Liver (tissue), 9 donors: ENCODE results near the gene TBX6. TPM values are rescaled to one million over a fixed set of nuclear protein-coding genes. Genes with fewer than 3 reads are reported as not detected.
A peak's percentile ranks its signal among the peaks of the same experiment; 100 is the strongest.

Source experiments
- DNase-seq: peaks from one replicate; pipeline ENCODE4 v3.0.0-alpha.2; 2017; ENCODE audit warnings: low spot score
- H3K27ac ChIP-seq, 2 donors: one replicate each; pipeline ENCODE4 v1.7.0; 2013; ENCODE audit warnings: inconsistent platforms in 2 of 2, low read length in 2 of 2, control low read depth in 1 of 2, low read depth in 1 of 2, mild to moderate bottlenecking in 1 of 2
- H3K27me3 ChIP-seq, 4 donors: one replicate each; pipeline versions ENCODE4 v1.6.1 to v1.7.0; 2013; ENCODE audit warnings: low read length in 3 of 4, inconsistent platforms in 1 of 4, mild to moderate bottlenecking in 1 of 4, moderate library complexity in 1 of 4; ENCODE audit not compliant: control insufficient read depth in 4 of 4, insufficient read depth in 4 of 4
- H3K36me3 ChIP-seq, 4 donors: one replicate each; pipeline versions ENCODE4 v1.6.1 to v1.7.0; 2013; ENCODE audit warnings: low read length in 3 of 4, mild to moderate bottlenecking in 3 of 4, low read depth in 1 of 4, moderate library complexity in 1 of 4; ENCODE audit not compliant: control insufficient read depth in 4 of 4, insufficient read depth in 3 of 4
- H3K4me1 ChIP-seq, 4 donors: one replicate each; pipeline versions ENCODE4 v1.6.1 to v1.7.0; 2013; ENCODE audit warnings: low read length in 3 of 4, mild to moderate bottlenecking in 3 of 4, moderate library complexity in 1 of 4; ENCODE audit not compliant: control insufficient read depth in 4 of 4, insufficient read depth in 4 of 4
- H3K4me3 ChIP-seq, 3 donors: one replicate each; pipeline versions ENCODE4 v1.6.1 to v1.7.0; 2013; ENCODE audit warnings: low read length in 3 of 3, control low read depth in 1 of 3, low read depth in 1 of 3, mild to moderate bottlenecking in 1 of 3
- H3K9ac ChIP-seq, 2 donors: one replicate each; pipeline ENCODE4 v1.7.0; 2013; ENCODE audit warnings: low read length in 2 of 2, mild to moderate bottlenecking in 2 of 2, moderate library complexity in 2 of 2, control low read depth in 1 of 2, low read depth in 1 of 2
- H3K9me3 ChIP-seq, 4 donors: one replicate each; pipeline versions ENCODE4 v1.6.1 to v1.7.0; 2013; ENCODE audit warnings: low read length in 3 of 4; ENCODE audit not compliant: control insufficient read depth in 4 of 4
- EGR1 ChIP-seq, 2 donors: IDR thresholded peaks; 2 replicates each; pipeline ENCODE4 v1.6.1; 2016 to 2018; ENCODE audit warnings: antibody characterized with exemption in 2 of 2, low read depth in 2 of 2
- FOXA1 ChIP-seq: IDR thresholded peaks from 2 replicates; pipeline ENCODE4 v1.6.1; 2016; ENCODE audit warnings: antibody characterized with exemption
- FOXA2 ChIP-seq: IDR thresholded peaks from 2 replicates; pipeline ENCODE4 v1.6.1; 2016; ENCODE audit warnings: antibody characterized with exemption
- GABPA ChIP-seq, 2 donors: IDR thresholded peaks in 1 of 2; conservative IDR thresholded peaks in 1 of 2; 2 replicates each; pipeline ENCODE4 v1.6.1; 2016; ENCODE audit warnings: antibody characterized with exemption in 2 of 2, mild to moderate bottlenecking in 1 of 2, moderate library complexity in 1 of 2
- HNF4A ChIP-seq, 2 donors: conservative IDR thresholded peaks; 2 replicates each; pipeline ENCODE4 v1.6.1; 2016; ENCODE audit warnings: antibody characterized with exemption in 2 of 2, mild to moderate bottlenecking in 2 of 2
- HNF4G ChIP-seq: IDR thresholded peaks from 2 replicates; pipeline ENCODE4 v1.6.1; 2016; ENCODE audit warnings: antibody characterized with exemption
- JUND ChIP-seq, 2 donors: IDR thresholded peaks; 2 replicates each; pipeline ENCODE4 v1.6.1; 2016; ENCODE audit warnings: antibody characterized with exemption in 2 of 2
- NR2F2 ChIP-seq: IDR thresholded peaks from 2 replicates; pipeline ENCODE4 v1.6.1; 2016; ENCODE audit warnings: antibody characterized with exemption
- RAD21 ChIP-seq, 2 donors: IDR thresholded peaks; 2 replicates each; pipeline ENCODE4 v1.6.1; 2016; ENCODE audit warnings: antibody characterized with exemption in 2 of 2, mild to moderate bottlenecking in 2 of 2
- RXRA ChIP-seq, 2 donors: IDR thresholded peaks; 2 replicates each; pipeline ENCODE4 v1.6.1; 2017 to 2018; ENCODE audit warnings: antibody characterized with exemption in 2 of 2, mild to moderate bottlenecking in 1 of 2
- SP1 ChIP-seq: IDR thresholded peaks from 2 replicates; pipeline ENCODE4 v1.6.1; 2018; ENCODE audit warnings: antibody characterized with exemption, mild to moderate bottlenecking
- TAF1 ChIP-seq: conservative IDR thresholded peaks from 2 replicates; pipeline ENCODE4 v1.6.1; 2016; ENCODE audit warnings: antibody characterized with exemption, mild to moderate bottlenecking
- YY1 ChIP-seq: IDR thresholded peaks from 2 replicates; pipeline ENCODE4 v1.6.1; 2016; ENCODE audit warnings: antibody characterized with exemption, mild to moderate bottlenecking
- WGBS: extraction: QIAGEN DNeasy Blood & Tissue Kit; methylation state at CpG from one replicate; pipeline ENCODE4 v1.1.7; 2013; 5-methylcytosine and 5-hydroxymethylcytosine counted together
- polyA plus RNA-seq, 2 donors: library from polyadenylated mRNA; stranded (reverse) in 1 of 2; unstranded in 1 of 2; fragments of 200-250 nt in 1 of 2; fragments of >200 nt in 1 of 2; fragmentation: Nextera tagmentation in 1 of 2; extraction: Ambion mirVana in 1 of 2; gene quantifications; one replicate each; pipeline versions ENCODE4 v1.2.1 to v1.2.3, GENCODE V29; 2013 to 2015
- total RNA-seq, 2 donors: library from RNA; depleted of rRNA; stranded (reverse); fragments of >200 nt; gene quantifications; one replicate each; pipeline ENCODE4 v1.2.3, GENCODE V29; 2014
- TF ChIP-seq, protein P1 (sequence below): IDR thresholded peaks from 2 replicates; pipeline ENCODE4 v1.6.1; 2016; ENCODE audit warnings: antibody characterized with exemption
- TF ChIP-seq, protein P2 (sequence below): IDR thresholded peaks from 2 replicates; pipeline ENCODE4 v1.6.1; 2016; ENCODE audit warnings: antibody characterized with exemption, mild to moderate bottlenecking
- TF ChIP-seq, protein P3 (sequence below): IDR thresholded peaks from 2 replicates; pipeline ENCODE4 v1.6.1; 2016; ENCODE audit warnings: antibody characterized with exemption
- TF ChIP-seq, protein P4 (sequence below): fragments of 150-350 bp; IDR thresholded peaks from 2 replicates; pipeline ENCODE4 v1.5.1; 2017; ENCODE audit warnings: improper control_type of control experiment, low read depth, low read length; ENCODE audit not compliant: missing input control
- TF ChIP-seq, protein P5 (sequence below): IDR thresholded peaks from 2 replicates; pipeline ENCODE4 v1.6.1; 2016; ENCODE audit warnings: antibody characterized with exemption
- donor health status: healthy.
- donor health status: healthy.
- donor health status: healthy.
- donor health status: healthy.
- donor health status: healthy.

TBX6 gene
- total and polyA plus RNA-seq, 4 donors: 0.09 to 0.26 (median 0.18) TPM

DNA sequence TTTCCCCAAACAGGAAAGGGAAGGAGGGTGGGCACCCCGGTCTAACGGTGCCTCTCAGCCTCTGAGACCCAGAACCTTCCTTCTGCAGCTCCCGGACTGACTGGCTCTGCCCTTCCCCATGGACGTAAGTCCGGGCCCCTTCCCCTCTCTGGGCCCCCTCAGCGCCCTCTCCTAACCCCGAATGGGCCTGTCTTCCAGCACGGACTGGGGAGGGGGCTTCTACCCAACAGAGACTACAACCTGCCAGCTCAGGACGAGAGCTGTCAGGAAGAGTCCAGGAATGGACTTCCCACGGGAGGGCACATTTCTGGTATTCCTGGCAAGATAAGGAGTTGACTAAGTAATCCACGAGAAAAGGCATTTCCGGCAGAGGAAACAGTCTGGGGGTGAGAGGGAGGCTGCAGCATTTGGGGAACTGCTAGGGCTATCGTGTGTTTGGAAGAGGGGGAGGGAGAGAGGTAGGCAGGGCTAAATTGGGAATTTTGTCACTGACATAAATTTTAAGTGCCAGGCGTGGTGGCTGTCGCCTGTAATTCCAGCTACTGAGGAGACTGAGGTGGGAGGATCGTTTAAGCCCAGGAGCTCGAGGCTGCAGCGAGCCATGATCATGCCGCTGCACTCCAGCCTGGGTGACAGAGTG is 38.2 kb downstream of the TBX6 start:
- Histone ChIP-seq H3K4me3 (peak overlapping the region; percentile 43 to 63 (median 60)), H3K27me3 (no peaks in the 10 kb centered on the region), H3K36me3 (no peaks in the 10 kb centered on the region), H3K4me1 (peaks cover 2 to 11% (median 7%) of the 10 kb centered on the region in 4 donors), H3K27ac (peak overlapping the region; percentile 4 to 32), H3K9ac (no peak overlapping the region), H3K9me3 (no peaks in the 10 kb centered on the region)
- TF ChIP-seq HNF4G (no peak), SP1 (peak; percentile 14)
- DNase-seq: no peak
- 13% methylated on average over 19 of the region's 19 CpGs for WGBS

DNA sequence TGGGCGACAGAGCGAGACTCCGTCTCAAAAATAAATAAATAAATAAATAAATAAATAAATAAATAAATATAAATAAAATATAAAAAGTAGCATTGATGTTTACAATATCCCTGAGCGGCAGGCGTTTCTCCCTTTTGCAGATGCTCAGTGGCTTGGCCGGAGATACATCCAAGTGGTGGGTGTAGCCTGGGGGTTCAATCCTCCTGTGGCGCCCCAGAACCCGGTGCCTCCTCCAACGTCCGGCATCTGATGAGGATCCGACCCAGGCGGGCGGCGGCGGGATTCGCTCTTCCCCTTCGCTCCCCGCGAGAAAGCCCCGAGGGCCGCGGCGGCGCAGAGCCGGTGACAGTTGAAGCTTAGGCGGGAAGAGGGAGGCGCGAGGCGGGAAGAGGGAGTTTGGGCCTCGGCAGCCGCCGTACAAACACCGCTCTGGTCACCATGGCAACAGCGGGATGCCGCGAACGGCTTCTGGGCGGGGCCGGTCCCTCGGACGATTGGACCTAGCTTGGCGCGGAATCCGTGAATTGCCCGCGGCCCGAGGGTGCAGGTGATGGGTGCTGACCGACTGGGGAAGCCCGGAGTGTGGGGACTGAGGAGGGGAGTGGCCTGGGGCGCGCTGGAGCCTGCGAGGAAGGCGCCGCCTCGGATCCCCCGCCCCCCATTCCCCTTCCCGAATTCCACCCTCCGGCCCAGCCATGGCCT is 38.9 kb downstream of the TBX6 start:
- H3K4me1 ChIP-seq: peaks cover 2 to 11% (median 7%) of the 10 kb centered on the region in 4 donors
- peak overlapping the region; percentile 4 to 32 for H3K27ac ChIP-seq
- TF ChIP-seq, protein P1, sequence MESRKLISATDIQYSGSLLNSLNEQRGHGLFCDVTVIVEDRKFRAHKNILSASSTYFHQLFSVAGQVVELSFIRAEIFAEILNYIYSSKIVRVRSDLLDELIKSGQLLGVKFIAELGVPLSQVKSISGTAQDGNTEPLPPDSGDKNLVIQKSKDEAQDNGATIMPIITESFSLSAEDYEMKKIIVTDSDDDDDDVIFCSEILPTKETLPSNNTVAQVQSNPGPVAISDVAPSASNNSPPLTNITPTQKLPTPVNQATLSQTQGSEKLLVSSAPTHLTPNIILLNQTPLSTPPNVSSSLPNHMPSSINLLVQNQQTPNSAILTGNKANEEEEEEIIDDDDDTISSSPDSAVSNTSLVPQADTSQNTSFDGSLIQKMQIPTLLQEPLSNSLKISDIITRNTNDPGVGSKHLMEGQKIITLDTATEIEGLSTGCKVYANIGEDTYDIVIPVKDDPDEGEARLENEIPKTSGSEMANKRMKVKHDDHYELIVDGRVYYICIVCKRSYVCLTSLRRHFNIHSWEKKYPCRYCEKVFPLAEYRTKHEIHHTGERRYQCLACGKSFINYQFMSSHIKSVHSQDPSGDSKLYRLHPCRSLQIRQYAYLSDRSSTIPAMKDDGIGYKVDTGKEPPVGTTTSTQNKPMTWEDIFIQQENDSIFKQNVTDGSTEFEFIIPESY: peak; percentile 80
- TF ChIP-seq, protein P2, sequence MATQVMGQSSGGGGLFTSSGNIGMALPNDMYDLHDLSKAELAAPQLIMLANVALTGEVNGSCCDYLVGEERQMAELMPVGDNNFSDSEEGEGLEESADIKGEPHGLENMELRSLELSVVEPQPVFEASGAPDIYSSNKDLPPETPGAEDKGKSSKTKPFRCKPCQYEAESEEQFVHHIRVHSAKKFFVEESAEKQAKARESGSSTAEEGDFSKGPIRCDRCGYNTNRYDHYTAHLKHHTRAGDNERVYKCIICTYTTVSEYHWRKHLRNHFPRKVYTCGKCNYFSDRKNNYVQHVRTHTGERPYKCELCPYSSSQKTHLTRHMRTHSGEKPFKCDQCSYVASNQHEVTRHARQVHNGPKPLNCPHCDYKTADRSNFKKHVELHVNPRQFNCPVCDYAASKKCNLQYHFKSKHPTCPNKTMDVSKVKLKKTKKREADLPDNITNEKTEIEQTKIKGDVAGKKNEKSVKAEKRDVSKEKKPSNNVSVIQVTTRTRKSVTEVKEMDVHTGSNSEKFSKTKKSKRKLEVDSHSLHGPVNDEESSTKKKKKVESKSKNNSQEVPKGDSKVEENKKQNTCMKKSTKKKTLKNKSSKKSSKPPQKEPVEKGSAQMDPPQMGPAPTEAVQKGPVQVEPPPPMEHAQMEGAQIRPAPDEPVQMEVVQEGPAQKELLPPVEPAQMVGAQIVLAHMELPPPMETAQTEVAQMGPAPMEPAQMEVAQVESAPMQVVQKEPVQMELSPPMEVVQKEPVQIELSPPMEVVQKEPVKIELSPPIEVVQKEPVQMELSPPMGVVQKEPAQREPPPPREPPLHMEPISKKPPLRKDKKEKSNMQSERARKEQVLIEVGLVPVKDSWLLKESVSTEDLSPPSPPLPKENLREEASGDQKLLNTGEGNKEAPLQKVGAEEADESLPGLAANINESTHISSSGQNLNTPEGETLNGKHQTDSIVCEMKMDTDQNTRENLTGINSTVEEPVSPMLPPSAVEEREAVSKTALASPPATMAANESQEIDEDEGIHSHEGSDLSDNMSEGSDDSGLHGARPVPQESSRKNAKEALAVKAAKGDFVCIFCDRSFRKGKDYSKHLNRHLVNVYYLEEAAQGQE: peak; percentile 43
- TF ChIP-seq, protein P3, sequence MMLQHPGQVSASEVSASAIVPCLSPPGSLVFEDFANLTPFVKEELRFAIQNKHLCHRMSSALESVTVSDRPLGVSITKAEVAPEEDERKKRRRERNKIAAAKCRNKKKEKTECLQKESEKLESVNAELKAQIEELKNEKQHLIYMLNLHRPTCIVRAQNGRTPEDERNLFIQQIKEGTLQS: no peak
- TF ChIP-seq, protein P4, sequence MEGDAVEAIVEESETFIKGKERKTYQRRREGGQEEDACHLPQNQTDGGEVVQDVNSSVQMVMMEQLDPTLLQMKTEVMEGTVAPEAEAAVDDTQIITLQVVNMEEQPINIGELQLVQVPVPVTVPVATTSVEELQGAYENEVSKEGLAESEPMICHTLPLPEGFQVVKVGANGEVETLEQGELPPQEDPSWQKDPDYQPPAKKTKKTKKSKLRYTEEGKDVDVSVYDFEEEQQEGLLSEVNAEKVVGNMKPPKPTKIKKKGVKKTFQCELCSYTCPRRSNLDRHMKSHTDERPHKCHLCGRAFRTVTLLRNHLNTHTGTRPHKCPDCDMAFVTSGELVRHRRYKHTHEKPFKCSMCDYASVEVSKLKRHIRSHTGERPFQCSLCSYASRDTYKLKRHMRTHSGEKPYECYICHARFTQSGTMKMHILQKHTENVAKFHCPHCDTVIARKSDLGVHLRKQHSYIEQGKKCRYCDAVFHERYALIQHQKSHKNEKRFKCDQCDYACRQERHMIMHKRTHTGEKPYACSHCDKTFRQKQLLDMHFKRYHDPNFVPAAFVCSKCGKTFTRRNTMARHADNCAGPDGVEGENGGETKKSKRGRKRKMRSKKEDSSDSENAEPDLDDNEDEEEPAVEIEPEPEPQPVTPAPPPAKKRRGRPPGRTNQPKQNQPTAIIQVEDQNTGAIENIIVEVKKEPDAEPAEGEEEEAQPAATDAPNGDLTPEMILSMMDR: no peak
- TF ChIP-seq, protein P5, sequence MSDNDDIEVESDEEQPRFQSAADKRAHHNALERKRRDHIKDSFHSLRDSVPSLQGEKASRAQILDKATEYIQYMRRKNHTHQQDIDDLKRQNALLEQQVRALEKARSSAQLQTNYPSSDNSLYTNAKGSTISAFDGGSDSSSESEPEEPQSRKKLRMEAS: no peak
- no peak for TF ChIP-seq HNF4G
- TF ChIP-seq RXRA (IDR thresholded peaks at IDR 0.05): no peak
- no peak for TF ChIP-seq RAD21 (IDR thresholded peaks at IDR 0.05)
- TF ChIP-seq NR2F2: no peak
- TF ChIP-seq YY1: peak; percentile 83
- TF ChIP-seq JUND (IDR thresholded peaks at IDR 0.05): no peak
- TF ChIP-seq EGR1 (IDR thresholded peaks at IDR 0.05; ENCODE audit: low read depth in 2 of 2): peak in 1 of 2 donors; percentile 46
- TF ChIP-seq SP1: no peak
- peak in 1 of 2 donors; percentile 74 for TF ChIP-seq GABPA (IDR thresholded peaks at IDR 0.05 in 1 of 2, conservative IDR thresholded peaks at IDR 0.05 in 1 of 2)
- peak in 1 of 2 donors; percentile 34 for TF ChIP-seq HNF4A (conservative IDR thresholded peaks at IDR 0.05)
- TF ChIP-seq FOXA2: no peak
- TF ChIP-seq FOXA1: peak; percentile 20
- no peak for TF ChIP-seq TAF1
- H3K36me3 ChIP-seq: no peaks in the 10 kb centered on the region
- H3K27me3 ChIP-seq: no peaks in the 10 kb centered on the region
- DNase-seq: peak; percentile 97
- H3K4me3 ChIP-seq: peak overlapping the region; percentile 43 to 63 (median 60)
- H3K9ac ChIP-seq: no peak overlapping the region
- 6% methylated on average over 58 of the region's 58 CpGs for WGBS
- H3K9me3 ChIP-seq: no peaks in the 10 kb centered on the region
